ENCODE results near the gene TRIM65. TPM values are rescaled to one million over a fixed set of nuclear protein-coding genes. Genes with fewer than 3 reads are reported as not detected.
"Not testable (repeated sequence)": the region's sequence is repeated elsewhere in the genome, so short reads cannot be mapped to it uniquely, and the experiment has no call there.

TRIM65 gene
- total and polyA plus RNA-seq, 2 of the 4 experiments (the other 2 are of a cell fraction) = 7.9 to 10.6 TPM

DNA sequence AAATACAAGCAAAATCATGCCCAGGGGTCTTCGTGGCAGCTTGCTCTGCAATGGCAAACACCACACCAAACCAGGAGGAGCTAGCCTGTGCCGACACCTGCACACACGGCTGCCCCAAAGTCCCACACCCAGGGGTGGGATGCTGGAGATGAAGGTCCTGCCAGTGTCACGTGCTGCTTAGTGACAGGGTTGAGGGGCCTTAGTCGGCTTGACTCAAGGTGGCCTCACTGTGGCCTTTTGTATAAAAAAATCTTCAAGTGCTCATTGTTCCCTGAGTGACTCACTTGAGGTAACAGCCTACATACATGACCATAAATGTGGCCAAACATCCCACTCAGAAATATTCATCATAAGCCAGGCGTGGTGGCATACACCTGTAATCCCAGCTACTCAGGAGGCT, 7.3 kb downstream of the TRIM65 start (continued):
- TF ChIP-seq CTCF (conservative IDR thresholded peaks at IDR 0.05; ENCODE audit: low read depth, low read length) (no peak), CHD1 (IDR thresholded peaks at IDR 0.05; ENCODE audit: low read depth, low read length) (no peak)

DNA sequence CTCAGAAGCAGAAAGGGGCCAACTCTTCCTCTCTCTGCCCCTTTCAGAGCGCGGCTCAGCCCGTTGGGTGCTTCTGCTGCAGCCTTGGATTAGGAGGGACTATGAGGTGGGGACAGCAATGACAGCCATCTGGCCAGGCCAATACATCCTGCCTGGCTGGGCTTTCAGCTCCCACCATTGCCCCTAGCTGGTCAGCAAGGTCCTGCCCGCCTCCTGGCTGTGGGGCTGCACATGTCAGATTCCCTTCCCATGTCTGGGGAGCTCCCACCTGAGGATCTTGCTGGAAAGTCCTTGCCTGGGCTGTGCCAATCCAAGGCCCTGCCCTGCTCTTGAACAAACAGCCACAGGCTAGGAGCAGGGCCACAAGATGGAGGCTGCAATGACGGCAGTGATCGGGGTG, 8.3 kb downstream of the TRIM65 start:
- ChIA-PET POLR2A (ENCODE audit: unreplicated experiment) (no interaction called here), CTCF (interaction anchor here (1.0 kb wide), 1 partner anchor 11 kb away, joined by 4 read pairs; no protein-coding TSS in a partner anchor)
- in situ Hi-C loops (cut with MboI; ENCODE audit: low sequenced_read_pairs) = no loop called here

DNA sequence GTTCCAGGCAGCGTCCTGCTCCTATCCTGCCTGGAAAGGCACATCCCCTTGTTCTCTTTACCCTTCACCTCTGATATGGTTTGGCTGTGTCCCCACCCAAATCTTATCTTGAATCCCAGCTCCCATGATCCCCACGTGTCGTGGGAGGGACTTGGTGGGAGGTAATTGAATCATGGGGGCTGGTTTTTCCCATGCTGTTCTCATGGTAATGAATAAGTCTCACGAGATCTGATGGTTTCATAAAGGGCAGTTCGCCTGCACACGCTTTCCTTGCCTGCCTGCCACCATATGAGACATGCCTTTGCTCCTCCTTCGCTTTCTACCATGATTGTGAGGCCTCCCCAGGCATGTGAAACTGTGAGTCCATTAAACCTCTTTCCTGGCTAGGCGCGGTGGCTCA, 10.9 kb downstream of the TRIM65 start:
- CTCF ChIA-PET = interaction anchor here (0.8 kb wide), 1 partner anchor 39 kb away, joined by 4 read pairs; no protein-coding TSS in a partner anchor
- H4K5ac ChIP-seq (ENCODE audit: low read depth, low read length); H3K4me1 ChIP-seq (ENCODE audit: control insufficient read depth, insufficient read depth, low read length); POLR2A ChIA-PET (ENCODE audit: unreplicated experiment); H3K27ac ChIP-seq (ENCODE audit: insufficient read depth, low read length); H3K56ac ChIP-seq (ENCODE audit: extremely low read depth, insufficient read depth, low read length); H4K91ac ChIP-seq (ENCODE audit: insufficient read depth, low read depth, low read length); H3K4me3 ChIP-seq (ENCODE audit: insufficient read depth, low read depth, low read length); H2BK15ac ChIP-seq (ENCODE audit: low read depth, low read length); H3K9me3 ChIP-seq (ENCODE audit: control insufficient read depth, insufficient read depth, low read length); H3K14ac ChIP-seq (replicated peaks; ENCODE audit: low read depth, low read length); H3K27me3 ChIP-seq (ENCODE audit: control insufficient read depth, insufficient read depth, low read length); H2BK20ac ChIP-seq (ENCODE audit: low read depth, low read length); H3K36me3 ChIP-seq (ENCODE audit: control insufficient read depth, insufficient read depth, low read length); H3K4me2 ChIP-seq (ENCODE audit: low read depth, low read length); H3K23ac ChIP-seq (ENCODE audit: low read depth, low read length); H4K20me1 ChIP-seq (ENCODE audit: insufficient read depth, low read length); intact Hi-C loops (cut with micrococcal nuclease); H2BK120ac ChIP-seq (ENCODE audit: low read depth, low read length); H3K79me1 ChIP-seq (ENCODE audit: low read depth in 1 of 2, low read length in 2 of 2); dilution Hi-C loops (cut with HindIII; ENCODE audit: low sequenced_read_pairs, unreplicated experiment); H2AFZ ChIP-seq (replicated peaks; ENCODE audit: low read length, poor library complexity); H3K9ac ChIP-seq (ENCODE audit: low read depth, low read length); DNase-seq; H4K8ac ChIP-seq (ENCODE audit: low read depth in 2 of 2, low read length in 2 of 2); BruUV-seq (replicated peaks); H3K18ac ChIP-seq (ENCODE audit: low read depth, low read length); H2AK9ac ChIP-seq (replicated peaks; ENCODE audit: low read depth, low read length, poor library complexity); H2BK5ac ChIP-seq (ENCODE audit: low read depth, low read length, poor library complexity, severe bottlenecking); H3K4ac ChIP-seq (ENCODE audit: low read depth, low read length); H3K9me1 ChIP-seq (ENCODE audit: insufficient read depth, low read length); in situ Hi-C loops (cut with MboI; ENCODE audit: low sequenced_read_pairs); ATAC-seq (ENCODE audit: low read depth): not testable (repeated sequence)
- no CpG with 5 or more reads among the region's 9 CpGs for WGBS, 2 experiments (ENCODE audit: extremely low coverage in 2 of 2, insufficient read length in 1 of 2)
- peak overlapping the region; percentile 28; the same call in 1 of the 2 replicates for H2AK5ac ChIP-seq (ENCODE audit: low read depth, low read length)

More for the DNA sequence above, 8.3 kb downstream of the TRIM65 start:
- Histone ChIP-seq H2BK15ac (ENCODE audit: low read depth, low read length) (no peak overlapping the region), H2AFZ (replicated peaks; ENCODE audit: low read length, poor library complexity) (no peak overlapping the region), H4K5ac (ENCODE audit: low read depth, low read length) (no peak overlapping the region), H3K23ac (ENCODE audit: low read depth, low read length) (no peak overlapping the region), H3K4me1 (ENCODE audit: control insufficient read depth, insufficient read depth, low read length) (no peaks in the 10 kb centered on the region), H3K18ac (ENCODE audit: low read depth, low read length) (no peak overlapping the region), H3K4me2 (ENCODE audit: low read depth, low read length) (no peak overlapping the region), H3K14ac (replicated peaks; ENCODE audit: low read depth, low read length) (no peak overlapping the region), H3K27me3 (ENCODE audit: control insufficient read depth, insufficient read depth, low read length) (no peaks in the 10 kb centered on the region), H3K9ac (ENCODE audit: low read depth, low read length) (no peak overlapping the region), H2BK120ac (ENCODE audit: low read depth, low read length) (no peak overlapping the region), H3K4me3 (ENCODE audit: insufficient read depth, low read depth, low read length) (no peak overlapping the region), H2AK9ac (replicated peaks; ENCODE audit: low read depth, low read length, poor library complexity) (no peak overlapping the region), H4K8ac (ENCODE audit: low read depth in 2 of 2, low read length in 2 of 2) (no peak overlapping the region), H3K56ac (ENCODE audit: extremely low read depth, insufficient read depth, low read length) (no peak overlapping the region), H4K20me1 (ENCODE audit: insufficient read depth, low read length) (peaks cover 4% of the 10 kb centered on the region; the same call in 1 of the 2 replicates), H3K79me1 (ENCODE audit: low read depth in 1 of 2, low read length in 2 of 2) (peaks cover 0 to 12% of the 10 kb centered on the region in 2 experiments; a peak in 2 of 4 replicates), H3K9me3 (ENCODE audit: control insufficient read depth, insufficient read depth, low read length) (no peaks in the 10 kb centered on the region), H2AK5ac (ENCODE audit: low read depth, low read length) (no peak overlapping the region), H2BK5ac (ENCODE audit: low read depth, low read length, poor library complexity, severe bottlenecking) (no peak overlapping the region), H4K91ac (ENCODE audit: insufficient read depth, low read depth, low read length) (no peak overlapping the region), H2BK20ac (ENCODE audit: low read depth, low read length) (no peak overlapping the region), H3K36me3 (ENCODE audit: control insufficient read depth, insufficient read depth, low read length) (peaks cover 19% of the 10 kb centered on the region), H3K27ac (ENCODE audit: insufficient read depth, low read length) (no peak overlapping the region), H3K4ac (ENCODE audit: low read depth, low read length) (no peak overlapping the region), H3K9me1 (ENCODE audit: insufficient read depth, low read length) (0 out of 2 replicates have a peak, but pooled peaks cover 3% of the 10 kb centered on the region)
- intact Hi-C loops (cut with micrococcal nuclease) = no loop called here
- dilution Hi-C loops (cut with HindIII; ENCODE audit: low sequenced_read_pairs, unreplicated experiment) = no loop called here
- TF ChIP-seq FOS (IDR thresholded peaks at IDR 0.05; ENCODE audit: low read depth, low read length) = no peak
- TF ChIP-seq BHLHE40 (IDR thresholded peaks at IDR 0.05; ENCODE audit: low read depth, low read length) = no peak
- BruUV-seq (replicated peaks) = no TSS peak
- no CpG with 5 or more reads among the region's 6 CpGs for WGBS, 2 experiments (ENCODE audit: extremely low coverage in 2 of 2, insufficient read length in 1 of 2)
- no peak for DNase-seq
- ATAC-seq (ENCODE audit: low read depth) = no peak

Measured in IMR-90 (cell line).